NCI-H2171 treated with DMSO at 0.1 percent for 48 hours (cell line): ENCODE results near the gene C19orf44.
"Not testable (repeated sequence)": the region's sequence is repeated elsewhere in the genome, so short reads cannot be mapped to it uniquely, and the experiment has no call there.

Source experiments
- DNase-seq: peaks from one replicate; lab custom pipeline; 2025; lab: John Stamatoyannopoulos, UW

C19orf44 gene

DNA sequence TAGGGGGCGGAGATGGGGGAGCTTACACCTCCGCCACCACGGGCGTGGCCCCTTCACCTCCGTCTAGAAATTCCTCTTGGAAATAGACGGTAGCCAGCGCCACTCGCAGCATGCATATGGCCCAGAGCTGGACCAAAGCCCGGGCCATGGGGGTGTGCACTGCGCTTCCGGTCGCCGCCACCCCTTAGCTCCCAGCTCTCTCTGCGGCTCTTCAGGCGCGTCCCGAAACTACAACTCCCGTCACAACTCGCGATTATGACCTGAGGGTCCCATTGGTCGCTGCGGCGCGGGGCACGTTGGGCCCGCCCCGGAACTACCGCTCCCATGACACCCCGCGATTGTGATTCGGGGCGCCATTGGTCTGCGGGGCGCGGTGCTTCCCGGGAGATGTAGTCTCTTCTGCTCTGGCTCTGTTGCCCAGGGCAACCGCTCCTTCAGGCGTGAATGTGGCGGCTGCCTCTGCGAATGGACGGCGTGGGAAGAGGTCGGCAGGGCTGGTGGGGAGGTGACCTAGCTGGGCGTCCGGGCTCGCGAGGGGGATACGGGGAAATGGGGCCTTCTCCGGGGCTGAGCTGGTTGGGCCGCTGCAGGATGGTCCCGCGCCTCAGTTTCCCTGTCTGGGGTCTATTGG, at the start of gene C19orf44, which contains the start of gene CALR3:
Gene C19orf44 (plus strand): TSS at position 413 of the 631 bp plus-strand sequence. CDS start 4,399 bp downstream, outside the sequence.
Gene CALR3 (minus strand): TSS at position 186 of the 631 bp plus-strand sequence. CDS start 38 bp downstream, at position 148.
- peak; percentile 99 for DNase-seq

DNA sequence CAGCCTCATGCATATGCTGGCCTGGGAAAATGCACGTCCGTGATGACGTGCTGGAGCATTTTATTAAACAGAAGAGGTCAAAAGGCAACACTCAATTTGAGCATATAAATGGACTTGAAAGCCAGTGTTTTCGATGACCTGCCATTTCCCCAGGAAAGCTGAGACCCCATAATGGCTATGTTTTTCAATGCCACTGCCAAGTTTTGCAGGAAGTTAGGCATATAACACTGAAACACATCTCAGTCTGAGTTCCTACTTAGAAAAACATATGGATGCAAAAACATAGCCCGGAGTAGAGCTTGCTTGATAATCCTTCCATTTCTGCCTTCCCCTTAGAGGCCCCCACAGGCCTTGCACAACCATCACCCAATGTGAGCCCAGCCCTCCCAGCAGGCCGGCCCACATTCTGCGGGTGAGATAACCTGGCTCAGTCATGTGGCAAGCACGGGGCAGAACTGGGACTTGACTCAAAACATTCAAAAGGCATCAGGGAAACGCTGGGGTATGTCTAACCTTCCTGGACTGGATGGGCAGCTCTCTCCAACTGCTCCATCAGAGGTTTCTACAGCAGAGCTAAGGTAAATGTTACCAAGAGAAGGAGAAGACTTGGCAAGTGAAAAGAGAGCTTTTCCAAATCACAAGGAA, 49.3 kb upstream of the C19orf44 start:
- DNase-seq = no peak

DNA sequence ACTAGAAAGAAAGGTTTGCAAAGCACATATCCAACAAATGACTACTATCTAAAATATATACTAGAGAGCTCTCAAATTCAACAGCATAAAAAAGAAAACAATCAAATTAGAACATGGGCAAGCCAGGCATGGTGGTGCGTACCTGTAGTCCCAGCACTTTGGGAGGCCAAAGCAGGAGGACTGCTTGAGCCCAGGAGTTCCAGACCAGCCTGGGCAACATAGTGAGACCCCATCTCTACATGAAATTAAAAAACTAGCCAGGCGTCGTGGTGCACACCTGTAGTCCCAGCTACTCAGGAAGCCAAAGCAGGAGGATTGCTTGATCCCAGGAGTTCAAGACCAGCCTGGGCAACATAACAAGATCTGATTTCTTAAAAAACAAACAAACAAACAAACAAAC, 47.3 kb upstream of the C19orf44 start:
- not testable (repeated sequence) for DNase-seq

DNA sequence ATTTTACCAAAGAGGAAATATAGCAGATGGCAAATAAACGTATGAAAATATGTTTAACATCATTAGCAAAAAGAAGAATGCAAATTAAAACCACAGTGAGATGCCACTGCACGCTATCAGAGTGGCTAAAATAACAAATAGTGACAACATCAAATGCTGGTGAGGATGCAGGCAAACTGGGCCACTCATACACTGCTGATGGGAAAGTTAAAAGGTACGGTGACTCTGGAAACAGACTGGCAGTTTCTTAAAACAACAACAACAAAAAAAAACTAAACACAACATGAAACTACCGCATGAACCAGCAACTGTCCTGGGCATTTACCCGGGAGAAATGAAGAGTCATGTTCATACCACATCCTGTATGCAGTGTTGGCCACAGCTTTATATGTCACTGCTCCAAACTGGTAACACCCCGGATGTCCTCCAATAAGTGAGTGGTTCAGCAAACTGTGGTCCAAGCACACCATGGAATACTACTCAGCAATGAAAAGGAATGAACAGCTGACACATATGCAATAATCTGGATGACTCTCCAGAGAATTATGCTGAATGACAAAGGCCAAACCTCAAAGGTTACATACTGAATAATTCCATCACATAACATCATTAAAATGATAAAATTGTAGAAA, 46.7 kb upstream of the C19orf44 start:
- DNase-seq = no peak

DNA sequence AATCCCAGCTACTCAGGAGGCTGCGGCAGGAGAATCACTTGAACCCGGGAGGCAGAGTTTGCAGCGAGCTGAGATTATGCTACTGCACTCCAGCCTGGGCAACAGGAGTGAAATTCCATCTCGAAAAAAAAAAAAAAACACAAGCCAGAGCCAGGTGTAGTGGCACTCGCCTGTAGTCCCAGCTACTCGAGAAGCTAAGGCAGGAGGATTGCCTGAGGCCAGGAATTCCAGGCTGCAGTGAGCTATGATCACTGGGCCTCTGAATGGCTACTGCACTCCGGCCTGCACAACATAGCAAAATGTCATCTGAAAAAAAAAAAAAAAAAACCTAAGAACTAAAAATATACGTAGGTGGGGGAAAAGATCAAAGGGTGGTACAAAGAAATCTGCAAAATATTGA, 43.9 kb upstream of the C19orf44 start:
- DNase-seq = no peak

DNA sequence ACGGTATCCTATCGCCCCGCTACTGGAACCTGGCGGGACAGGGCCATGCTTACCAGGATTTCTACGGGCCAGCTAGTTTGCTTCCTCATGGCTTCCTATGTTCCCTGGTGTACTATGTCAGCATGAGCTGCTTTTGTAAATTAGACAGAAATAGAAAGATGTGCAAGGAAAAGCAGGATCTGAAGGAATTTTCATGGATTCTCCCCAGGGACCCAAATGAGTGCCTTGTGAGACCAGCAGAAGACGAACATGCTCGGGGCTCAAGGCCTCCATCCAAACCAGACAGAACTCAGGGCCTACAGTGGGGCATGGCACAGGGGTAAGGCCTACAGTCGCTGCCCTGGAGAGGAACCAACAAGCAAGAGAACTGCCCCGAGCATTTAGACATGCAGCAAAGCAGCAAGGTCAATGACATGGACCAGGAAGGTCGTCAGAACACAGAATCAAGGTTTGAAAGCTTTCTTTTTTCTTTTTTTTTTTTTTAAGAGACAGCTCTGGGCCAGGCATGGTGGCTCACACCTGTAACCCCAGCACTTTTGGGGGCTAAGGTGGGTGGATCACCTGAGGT, 41.8 kb upstream of the C19orf44 start:
- DNase-seq = no peak

DNA sequence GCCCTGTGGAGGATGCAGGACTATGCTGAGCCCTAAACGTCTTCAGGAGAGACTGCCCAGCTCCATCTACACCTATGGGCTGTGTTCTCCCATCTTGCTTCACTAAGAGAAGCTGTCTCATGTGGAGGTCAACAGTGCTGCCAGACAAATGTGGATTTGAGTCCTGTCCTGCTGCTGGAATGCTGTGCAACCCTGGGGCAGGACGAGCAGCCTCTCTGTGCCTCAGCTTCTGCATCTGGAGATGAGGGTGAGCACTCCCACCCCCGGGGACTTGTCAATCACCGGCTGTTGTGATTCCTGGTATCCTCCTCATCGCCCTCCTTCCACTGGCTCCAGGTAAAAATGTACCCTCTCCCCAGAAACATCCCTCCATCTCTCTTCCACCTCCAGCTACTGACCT, 40.7 kb upstream of the C19orf44 start:
- DNase-seq = no peak

DNA sequence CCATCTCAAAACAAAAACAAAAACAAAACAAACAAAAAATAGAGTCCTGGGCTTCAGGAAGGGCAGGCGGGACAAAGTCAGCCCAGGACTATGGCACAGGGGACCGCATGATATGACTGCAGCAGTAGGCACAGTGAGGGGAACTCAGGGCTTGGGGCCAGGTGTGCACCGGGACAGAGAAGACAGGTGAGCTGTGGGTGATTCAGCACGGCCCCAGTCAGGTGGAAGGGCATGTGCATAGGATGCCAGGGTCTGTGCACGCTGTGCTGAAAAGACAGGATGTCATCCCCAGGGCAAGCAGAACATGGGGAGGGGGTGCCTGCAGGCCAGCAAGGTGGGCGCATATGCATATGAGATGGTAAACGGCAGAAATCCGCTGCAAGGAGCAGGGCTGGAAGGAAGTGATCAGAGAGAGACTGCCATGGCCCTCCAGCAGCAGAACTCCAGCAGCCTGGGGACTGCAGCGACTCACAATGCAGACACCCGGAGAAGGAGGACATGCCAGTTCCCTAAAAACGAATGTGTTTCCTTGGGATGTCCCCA, 39.5 kb upstream of the C19orf44 start:
- peak; percentile 46 for DNase-seq

DNA sequence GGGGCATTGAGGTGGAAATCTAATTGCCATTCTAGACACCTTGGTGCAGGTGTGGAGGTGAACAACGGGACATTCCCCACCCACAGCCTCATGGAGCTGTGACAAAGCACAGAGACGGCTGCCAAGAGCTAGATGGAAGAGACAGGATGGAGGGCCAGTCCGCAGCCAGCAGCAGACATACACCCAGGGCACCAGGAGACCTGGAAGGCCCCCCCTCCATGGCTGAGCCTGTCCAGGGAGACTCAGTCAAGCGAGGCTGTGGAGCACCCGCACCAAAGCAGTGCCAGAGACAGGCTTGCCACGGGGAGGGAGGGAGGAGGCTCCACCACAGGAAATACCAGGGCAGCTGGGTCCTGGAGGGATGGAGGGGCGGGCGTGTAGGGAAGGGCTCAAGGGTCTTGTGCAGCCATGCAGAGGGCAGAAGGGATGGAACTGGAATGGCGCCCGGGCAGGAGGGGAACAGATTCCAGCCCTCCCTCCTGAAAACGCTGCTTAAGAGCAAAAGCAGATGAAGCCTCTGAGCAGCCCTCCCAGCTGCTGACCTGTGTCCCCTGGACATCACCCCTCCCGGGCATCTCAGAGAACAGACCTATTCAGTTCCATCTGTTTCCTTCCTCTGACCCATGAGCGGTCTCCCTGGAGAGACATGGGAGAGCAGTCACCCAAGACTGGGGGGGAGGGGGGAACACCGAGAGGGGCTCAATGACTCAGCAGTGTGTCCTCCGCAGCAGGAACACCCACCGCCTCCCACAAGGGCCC, 38.8 kb upstream of the C19orf44 start:
- peak; percentile 77 for DNase-seq

DNA sequence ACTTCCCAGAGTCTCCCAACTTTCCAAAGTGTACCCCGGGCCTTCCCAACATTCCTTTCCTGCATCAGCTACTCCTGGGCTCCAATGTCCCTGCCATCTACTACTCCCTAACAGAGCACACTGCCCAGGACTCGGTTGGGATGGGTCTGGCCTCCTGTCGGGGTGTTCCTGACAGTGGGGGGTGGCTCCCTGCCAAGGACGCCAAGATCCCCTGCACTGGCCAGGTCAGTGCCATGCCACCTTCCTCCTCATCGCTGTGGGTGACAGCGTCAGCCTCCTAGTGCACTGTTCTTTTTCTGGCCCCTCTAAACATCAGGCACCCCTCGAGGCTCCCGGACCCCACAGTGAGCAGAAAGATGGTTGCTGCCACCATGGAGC, 38.3 kb upstream of the C19orf44 start:
- no peak for DNase-seq

DNA sequence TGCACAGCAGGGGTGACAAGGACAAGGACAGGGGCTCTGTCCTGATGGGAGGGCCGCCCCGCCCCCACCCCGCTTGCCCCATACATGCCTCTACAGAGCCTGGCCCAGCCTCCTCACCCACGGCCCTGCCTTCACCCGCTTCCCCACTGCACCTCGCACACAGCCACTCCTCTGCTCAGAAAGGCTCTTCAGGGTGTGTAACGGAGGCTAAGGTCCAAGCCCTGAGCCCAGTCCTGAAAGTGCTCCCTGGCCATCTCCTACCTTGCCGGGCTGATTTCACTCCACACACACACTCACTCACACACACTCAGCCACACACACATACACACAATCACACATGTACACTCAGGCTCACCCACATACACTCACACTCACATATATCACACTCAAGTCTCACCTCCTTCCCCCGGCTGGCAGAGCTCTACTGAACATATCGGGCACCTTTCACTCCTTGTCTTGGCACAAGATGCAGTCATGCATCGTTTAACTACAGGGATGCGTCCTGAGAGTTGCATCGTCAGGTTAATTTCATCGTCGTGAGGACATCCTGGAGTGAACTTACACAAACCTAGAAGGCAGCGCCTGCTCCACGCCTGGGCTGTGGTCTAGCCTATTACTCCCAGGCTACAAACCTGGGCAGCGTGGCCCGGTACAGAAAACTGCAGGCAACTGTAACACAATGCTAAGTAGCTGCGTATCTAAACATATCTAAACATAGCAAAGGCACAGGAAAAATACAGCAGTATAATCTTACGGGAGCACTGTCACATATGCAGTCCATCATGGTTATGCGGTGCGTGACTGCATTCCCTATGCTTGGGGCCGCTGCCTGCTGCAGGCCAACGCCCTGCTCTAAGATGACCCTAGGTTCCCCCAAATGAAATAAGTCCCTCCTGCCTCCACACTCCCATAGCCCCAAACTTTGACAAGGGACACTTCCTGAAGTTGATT, 37.5 kb upstream of the C19orf44 start:
- DNase-seq = no peak

DNA sequence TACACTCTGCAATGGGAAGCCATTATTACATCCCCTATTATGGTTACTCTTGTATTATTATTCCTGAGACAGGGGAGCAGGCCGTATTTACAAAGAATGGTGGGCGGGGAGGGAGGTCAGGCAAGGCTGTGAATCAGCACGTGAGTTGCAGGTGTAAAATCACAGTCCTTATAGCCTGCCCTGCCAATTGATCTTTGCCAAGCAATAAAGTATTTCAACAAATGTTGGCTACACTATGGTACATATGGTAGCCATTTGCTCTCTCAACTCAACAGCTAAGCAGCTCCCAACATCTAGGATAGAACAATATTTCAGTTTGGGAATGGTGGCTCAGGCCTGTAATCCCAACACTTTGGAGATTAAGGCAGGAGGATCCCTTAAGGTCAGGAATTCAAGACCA, 36.5 kb upstream of the C19orf44 start:
- no peak for DNase-seq

DNA sequence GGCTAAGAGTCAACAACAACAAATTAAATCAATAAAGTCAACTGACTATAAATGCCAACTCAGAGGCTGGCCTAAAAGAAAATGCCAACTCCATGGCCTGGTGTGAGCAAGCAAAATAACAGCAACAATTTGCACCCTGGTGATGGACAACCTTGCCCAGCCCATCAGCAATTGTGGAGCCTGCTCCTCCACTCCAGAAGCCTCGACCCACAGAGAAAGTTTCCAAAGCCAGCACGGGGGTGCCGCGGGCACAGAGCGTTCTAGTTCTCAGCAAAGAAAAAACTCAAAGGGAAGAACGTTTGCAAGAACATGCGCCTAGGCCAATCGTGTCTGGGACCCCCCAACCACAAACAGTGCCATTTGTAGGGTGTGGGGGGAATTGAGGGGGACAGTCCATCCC, 35.7 kb upstream of the C19orf44 start:
- DNase-seq = no peak

DNA sequence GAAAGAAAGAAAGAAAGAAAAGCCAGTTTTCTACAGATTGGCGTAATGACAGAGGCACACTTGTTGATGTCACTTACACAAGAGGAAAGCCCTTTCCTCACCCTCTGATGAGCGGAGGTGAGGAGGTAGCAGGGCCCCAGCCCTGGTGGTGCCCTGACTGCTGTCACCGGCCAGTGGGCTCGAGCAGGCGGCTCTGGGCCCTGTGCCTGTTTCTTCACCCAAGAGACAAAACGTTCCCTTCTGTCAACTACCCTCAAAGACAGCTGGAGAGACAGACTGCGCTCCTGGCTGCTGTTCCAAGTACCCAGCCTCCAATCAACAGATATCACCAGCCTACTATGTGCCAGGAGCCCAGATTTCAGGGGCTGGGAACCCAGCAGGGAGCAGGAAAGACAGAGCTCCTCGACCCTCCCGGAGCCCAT, 34.6 kb upstream of the C19orf44 start:
- DNase-seq = peak; percentile 61

DNA sequence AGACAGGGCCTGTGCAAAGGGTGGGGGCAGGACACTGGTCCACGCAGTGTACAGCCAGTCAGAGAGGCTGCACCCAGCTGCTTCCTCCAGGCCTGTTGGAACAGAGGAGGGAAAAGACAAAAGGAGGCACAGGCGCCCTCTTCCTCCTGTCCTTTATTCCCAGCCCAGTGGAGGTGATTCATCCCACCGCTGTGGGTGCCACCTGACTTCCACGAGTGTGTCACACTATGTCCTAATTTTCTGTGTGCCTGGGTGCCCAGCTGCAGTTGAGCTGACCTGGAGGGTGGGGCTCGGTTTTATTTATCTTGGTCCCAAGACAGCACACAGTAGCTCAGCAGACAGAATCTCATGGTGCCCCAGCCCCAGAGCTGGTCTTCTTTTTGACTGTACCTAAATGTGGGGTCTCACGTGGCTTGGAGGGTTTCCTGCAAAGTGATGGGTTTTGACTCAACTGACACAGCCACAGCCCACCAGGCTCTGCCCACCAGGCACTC, 33.4 kb upstream of the C19orf44 start:
- no peak for DNase-seq

DNA sequence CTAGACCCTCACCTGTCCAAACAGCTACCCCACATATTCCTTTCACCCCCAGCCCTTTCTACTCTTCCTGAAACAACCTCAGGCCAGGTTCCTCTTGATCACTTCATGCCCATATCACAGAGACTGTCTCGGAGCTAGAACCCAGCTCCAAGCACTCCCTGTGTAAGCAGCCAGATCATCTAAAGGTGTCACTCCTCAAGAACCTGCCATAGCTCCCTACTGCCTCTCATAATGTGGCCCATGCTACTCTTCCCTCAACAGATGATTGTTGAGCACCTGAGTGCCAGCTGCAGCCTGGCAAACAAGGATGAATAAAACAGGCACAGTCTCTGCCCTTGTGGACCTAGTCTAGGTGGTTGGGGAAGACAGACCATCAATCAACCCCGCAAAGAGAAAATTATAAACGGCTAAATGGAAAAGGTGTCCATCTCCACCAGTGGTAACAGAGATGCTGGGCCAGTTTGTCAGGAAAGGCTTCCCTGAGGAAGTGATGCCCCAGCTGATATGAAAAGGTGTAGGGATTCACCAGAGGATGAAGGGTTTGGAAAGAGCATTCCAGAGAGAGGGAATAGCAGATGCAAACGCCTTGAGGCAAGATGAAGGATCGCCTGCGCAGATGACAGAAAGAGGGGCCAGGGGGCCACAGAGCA, 32.7 kb upstream of the C19orf44 start:
- no peak for DNase-seq

DNA sequence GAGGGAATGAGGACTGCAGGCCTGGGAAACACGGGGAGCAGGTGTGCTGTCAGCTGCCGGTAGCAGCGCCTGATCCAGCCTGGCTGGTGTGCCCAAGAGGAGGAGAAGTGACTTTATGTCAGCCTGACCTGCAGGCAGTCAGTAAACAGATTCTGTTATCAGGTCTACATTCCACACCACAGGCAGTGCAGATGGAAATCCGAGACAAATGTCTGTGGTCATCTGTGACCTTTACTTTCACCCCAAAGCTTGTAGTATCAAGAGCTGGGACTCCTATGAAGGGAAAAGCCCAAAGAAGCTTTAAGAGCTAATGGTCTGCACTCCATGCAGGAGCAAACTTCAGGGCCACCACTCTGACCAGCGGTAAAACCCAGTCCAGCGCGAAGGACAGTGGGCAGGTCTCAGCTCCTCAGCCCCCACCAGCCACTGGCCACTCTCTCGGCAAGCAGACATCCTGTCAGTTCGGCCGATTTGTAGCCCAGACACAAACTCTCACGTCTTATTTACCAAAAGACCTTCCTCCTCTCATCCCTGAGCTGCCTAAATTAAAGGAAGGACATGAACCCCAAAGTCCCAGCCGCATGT, 32.1 kb upstream of the C19orf44 start:
- no peak for DNase-seq

DNA sequence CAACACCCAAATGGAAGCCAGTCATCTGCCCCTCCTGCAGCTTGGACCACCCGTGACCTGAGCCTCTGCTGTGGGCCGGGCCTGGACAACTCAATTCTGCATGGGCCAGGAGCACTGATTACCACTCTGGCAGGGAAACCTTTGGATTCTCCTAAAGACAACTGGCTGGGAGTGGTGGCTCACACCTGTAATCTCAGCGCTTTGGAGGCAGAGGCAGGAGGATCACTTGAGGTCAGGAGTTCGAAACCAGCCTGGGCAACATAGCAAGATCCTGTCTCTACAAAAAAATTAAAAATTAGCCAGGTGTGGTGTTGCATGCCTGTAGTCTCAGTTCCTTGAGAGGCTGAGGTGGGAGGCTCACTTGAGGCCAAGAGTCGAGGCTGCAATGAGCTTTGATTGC, 31.0 kb upstream of the C19orf44 start:
- no peak for DNase-seq

DNA sequence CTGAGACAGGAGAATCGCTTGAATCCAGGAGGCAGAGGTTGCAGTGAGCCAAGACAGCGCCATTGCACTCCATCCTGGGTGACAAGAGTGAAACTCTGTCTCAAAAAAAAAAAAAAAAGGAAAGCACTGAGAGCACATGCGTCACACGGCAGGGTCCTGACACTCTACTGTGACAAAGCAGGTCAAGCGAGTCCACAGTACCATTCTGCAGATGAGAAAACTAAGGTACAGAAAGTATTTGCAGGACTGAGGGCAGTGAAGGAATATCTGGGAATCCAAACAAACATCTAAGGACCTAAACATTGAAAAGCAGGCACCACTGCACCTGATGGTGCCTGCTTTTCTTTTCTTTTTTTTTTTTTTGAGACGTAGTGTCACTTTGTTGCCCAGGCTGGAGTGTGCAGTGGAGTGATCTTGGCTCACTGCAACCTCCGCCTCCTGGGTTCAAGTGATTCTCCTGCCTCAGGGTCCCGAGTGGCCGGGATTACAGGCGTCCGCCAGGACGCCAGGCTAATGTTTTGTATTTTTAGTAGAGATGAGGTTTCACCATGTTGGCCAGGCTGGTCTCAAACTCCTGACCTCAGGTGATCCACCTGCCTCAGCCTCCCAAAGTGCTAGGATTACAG, 29.3 kb upstream of the C19orf44 start:
- not testable (repeated sequence) for DNase-seq
